Measurements from ENCODE around the gene CCDC88C.

CCDC88C gene

GRCh38 chr14:91303924-91304229 is 113.7 kb downstream of the CCDC88C start:
- DNase-seq: no peak

DNA sequence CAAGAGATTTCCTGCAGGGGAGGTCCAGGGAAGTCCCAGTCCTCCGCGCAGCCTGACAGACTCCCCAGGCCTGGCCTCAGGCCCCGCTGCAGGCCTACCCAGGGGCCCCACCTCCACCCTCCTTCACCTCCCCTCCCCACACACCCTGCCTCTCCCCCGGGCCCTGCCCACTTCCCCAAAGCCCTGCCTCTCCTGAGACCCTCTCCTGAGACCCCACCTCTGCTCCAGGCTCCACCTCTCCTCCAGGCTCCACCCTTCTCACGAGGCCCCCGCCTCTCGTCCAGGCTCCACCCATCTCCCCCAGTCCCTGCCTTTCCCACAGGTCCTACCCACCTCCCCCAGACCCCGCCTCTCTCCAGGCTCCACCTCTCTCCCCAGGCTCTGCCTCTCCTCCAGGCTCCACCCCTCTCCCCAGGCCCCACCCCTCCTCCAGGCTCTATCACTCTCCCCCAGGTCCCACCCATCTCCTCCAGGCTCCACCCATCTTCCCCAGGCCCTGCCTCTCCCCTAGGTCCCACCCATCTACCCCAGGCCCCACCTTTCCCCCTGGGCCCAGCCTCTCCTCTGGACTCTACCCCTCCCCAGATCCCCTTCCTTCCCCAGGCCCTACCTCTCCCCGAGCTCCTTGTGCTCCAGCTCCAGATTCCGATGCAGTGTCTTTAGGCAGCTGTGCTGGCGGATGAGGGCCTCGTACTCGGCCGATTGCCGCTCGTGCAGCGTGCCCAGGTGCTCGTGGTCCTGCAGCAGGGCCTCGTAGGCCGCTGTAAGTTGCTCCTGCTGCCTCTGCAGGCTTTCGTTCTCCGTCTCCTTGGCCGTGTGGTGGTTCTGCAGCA is 114.3 kb downstream of the CCDC88C start:
- DNase-seq: peak; percentile 80

DNA sequence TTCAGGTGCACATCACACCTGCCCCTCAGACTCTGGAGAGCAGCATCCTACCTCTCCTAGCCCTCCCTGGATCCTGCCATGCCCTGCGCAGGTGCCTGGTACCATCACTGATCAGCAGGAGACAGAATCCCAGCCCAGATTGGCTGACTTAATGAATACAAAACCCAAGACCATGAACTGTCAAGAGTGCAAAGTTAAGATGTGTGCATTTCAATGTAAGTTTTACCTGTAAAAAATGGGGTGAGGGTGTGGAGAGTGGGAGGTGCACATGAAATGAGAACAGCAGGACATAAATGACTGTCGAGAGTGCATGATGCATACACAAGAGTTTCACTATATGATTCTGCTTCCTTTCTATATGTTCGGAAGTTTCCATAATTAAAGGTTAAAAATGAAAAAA is 115.2 kb downstream of the CCDC88C start:
- DNase-seq: no peak

GRCh38 chr14:91300957-91301356 is 116.7 kb downstream of the CCDC88C start:
- DNase-seq: no peak

GRCh38 chr14:91300283-91300895 is 117.2 kb downstream of the CCDC88C start:
- no peak for DNase-seq

DNA sequence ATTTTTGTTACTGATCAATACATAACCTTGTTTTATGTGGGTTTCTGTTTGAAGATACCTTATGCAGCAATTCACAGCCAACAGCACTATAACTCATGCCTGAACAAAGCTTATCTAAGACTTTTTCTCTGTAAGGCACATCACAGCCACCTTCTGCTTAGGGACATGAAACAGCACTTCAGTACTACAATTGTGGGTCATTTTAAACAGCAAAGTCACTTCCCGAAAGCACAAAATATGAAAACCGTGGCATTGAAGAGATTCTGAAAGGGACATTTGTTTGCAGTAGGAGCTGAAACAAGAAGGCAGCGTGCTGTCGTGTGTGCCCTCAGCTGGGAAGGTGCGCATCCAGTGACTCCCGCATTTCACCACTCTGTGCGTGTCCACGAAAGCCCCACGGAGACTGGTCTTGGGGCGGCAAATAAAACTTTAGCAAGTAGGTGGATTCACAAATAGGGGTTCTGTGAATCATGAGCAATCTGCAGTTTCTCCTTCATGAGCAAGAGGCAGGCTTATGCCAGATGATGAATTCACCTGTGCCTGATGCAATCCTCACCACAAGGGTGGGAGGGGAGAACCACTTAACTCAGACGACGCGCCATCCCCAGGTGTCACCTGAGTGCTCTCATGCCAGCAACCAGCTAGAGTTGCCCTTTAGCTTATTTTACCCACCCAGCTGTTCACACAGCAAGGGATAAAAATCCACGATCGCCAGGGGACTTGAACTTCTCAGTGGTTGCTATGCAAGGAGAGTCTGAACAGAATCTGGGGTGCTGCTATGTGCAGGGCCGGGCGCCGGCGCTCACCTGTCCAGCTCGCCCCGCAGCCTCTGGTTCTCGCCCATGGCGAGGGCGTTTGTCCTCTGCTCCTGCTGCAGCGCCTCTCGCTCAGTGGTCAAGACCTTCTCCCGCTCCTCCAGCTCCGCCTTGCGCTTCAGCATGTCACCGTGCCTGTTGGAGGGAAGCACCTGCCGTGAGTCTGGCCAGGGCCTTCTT is 118.2 kb downstream of the CCDC88C start:
- no peak for DNase-seq

DNA sequence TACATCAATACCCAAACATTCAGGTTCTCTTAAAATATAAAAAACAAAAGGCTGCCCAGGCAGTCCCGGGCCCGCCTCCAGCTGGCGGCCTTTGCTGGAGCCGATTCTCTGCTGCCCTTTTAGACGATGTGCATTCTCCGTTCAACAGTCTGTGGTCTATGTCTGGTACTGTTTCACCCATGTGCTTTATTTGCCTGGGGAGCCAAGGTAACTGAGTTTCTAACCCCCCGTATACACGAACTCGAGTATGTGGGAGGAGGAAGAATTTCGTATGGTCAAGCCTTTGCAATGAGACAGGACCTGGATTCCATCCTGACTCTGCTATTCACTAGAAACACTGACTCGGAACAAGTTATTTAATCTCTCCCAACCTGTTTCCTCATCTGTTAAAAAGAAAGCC is 119.0 kb downstream of the CCDC88C start:
- DNase-seq: no peak

GRCh38 chr14:91297081-91297711 is 120.4 kb downstream of the CCDC88C start:
- DNase-seq: no peak

- no peak for DNase-seq
These were observed 121.5 kb downstream of the CCDC88C start for GRCh38 chr14:91295851-91296796.

DNA sequence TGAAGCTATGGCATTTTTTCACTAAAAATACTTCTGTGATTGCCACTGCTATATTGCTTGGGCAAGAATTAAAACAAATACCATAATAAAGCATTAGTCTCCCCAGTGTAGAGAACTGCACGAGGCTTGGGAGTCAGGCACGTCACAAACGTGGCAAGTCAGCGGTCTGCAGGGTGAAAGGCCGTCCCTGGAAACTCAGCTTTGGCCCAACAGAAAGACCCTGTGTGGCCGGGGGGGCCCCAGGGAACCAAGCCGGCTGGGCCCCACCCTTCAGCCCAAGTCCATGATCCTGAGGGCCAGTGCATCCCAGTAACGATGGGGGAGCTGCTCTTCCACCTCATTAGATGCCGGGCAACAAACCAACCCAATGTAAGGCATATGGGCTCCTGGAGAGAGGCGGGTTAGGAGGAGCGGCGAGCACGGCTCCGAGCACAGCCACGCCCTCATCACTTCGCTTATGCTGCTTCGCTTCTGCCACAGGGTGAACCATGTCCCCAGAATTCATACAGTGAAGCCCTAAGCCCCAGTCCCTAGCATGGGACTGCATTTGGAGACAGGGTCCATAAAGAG is 122.3 kb downstream of the CCDC88C start:
- DNase-seq: no peak

DNA sequence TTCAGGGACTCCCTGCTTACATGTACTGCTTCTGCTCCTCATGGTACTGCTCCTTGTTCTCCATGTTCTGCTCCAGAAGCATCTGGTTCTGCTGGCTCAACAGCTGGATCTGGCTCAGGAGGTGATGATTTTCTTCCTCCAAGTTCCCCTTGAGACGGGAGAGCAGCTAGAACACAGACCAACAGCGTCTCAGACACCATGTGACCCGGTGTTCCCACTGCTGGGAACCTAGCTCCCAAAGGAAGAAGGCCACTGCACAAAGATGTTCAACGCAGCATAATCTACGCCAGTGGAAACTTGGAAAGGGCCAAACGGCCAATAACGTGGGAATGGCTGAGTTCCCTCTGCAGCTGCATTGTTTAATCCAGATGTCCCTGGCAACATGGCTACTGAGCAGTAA is 123.5 kb downstream of the CCDC88C start:
- DNase-seq: no peak

GRCh38 chr14:91293281-91293680 is 124.3 kb downstream of the CCDC88C start:
- no peak for DNase-seq

DNA sequence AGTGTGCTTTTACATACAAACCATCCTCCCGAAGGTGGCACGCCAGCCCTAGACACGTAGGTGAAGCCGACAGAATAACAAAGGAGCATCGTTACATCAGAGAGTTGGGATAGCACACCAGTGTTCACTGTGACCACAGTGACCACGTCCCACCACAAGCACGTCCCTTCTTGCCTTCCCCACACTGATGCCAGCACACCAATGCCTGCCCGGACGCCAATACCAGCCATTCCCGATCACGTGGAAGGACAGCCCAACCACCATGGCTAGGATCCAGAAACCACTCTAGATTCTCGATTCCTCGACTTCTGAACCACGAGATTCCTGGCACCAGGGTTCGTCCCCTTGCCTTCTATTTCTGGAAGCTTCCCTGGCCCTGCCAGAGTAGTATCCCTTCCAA is 125.1 kb downstream of the CCDC88C start:
- DNase-seq: no peak

DNA sequence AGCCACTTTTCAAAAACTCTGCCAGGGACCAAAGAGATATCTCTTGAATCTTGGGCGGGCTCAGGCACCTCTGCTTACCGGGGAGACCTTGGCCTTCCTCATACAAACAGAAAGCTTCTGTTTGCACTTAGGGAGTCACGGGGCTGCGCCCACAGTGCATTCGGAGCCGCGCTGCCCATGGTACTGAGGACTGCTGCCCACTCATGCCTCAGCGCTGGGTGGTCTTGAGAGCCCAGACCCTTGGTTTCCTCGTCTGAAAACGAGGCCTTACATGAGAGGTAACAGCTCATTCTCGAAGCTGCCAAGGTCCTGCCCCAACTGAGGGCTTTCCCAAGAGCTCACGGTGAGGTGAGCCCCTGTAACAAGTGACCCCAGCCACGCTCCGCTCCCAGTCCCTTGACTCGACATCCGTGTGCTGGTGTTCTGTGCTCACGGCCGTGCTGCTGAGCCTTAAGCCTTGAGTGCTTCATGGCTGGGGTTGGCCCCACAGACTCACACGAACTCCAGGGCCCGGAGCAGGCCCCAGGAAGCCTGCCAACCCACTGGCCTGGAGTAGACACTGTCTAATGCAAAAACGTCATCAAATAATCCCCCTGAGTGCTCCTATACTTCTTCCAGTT is 125.7 kb downstream of the CCDC88C start:
- DNase-seq: no peak

DNA sequence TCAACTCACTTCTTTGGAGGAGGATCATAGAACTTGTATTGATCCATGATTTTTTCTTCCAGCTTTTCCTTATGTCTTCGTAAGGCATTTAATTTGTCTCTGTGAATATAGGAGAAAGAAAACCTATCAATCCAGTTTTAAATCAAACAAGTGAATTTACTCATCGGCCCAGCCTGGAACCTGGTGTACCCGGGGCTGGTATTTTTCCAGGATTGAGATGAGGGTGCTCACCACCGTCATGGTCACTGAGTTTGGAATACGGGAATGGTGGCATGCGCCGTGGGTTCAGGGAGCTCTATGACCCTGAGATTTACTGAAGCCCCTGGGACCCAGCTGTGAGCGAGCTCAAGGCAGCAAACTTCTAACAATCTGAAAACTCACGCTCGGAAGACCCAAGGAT is 126.6 kb downstream of the CCDC88C start:
- DNase-seq: no peak

DNA sequence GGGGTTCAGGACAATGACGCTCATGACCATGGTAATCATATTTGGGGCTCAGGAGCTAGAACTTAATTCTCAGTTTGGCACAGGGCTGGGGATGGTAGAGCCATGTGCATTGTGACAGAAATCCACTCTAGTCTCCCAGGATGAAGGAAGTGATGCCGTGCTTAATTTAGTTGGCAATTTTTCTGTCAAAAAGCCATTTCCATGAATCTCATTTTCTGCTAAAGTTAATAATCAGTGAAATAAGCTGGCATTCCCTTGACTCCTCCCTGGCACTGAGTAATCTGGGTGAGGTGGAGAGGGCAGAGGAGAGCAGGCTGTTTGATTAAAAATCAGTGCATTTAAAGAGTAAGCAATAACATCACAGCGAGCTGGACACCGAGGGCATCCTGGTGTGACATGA is 128.2 kb downstream of the CCDC88C start:
- no peak for DNase-seq

DNA sequence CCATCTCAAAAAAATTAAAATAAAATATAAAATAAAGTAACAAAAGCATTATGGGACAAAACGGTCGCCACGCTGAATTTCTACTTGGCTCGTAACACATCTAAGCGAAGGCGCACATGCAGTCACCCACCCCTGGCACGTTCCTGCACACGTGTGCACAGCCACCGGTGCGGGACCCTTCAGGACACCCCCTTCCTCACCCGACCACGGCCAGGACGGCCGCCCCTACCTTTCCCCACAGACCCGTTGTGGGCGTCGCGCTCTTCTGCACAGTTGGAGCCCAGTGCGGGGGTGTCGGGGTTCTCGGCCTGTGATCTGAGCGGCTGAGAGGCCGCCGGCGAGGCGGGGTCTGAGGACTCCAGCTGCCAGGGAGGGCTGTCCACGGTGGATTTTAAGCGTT is 128.7 kb downstream of the CCDC88C start:
- no peak for DNase-seq

GRCh38 chr14:91286530-91286937 is 131.1 kb downstream of the CCDC88C start:
- DNase-seq: peak; percentile 81

GRCh38 chr14:91284791-91285548 is 132.7 kb downstream of the CCDC88C start:
- DNase-seq: no peak

DNA sequence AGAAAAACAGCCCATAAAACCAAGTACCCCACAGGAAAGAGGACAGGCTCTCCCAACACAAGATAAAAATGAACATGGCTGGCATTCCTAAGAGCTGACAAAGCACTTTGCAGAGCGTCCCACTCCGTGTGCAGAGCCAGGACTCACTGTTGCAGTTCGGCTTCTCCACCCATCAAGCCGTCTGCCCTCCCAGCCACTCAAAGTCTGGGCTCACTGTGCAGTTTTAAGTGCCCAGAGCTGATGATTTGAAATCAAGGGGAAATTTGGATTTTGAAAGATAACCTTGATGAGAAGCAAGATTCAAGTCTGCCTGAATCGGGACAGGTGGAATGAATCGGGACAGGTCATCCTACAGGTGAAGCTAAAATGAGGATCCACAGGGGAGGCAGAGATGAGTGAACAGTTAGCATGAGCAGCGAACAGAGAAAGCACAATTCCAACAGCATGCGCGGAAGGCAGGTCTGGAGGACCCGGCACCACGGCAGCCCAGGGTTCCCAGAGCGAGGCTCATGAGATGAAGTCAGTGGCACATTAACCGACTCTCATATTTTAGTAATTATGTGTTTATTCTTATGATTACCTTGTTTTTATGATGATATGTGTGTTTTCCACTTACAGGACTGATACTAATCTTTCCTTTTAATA is 133.4 kb downstream of the CCDC88C start:
- peak; percentile 89 for DNase-seq

Measured in 8988T (cell line).